Heart right ventricle (tissue), 16 donors: ENCODE data around the gene SLC8A1. TPM values are rescaled to one million over a fixed set of nuclear protein-coding genes. Genes with fewer than 3 reads are reported as not detected.

ENCODE experiments used
- ATAC-seq, 8 donors: fragments of 200-7000 bp; cut with Tn5 transposase; one replicate each; pipeline ENCODE4 v1.9.1; 2020; ENCODE audit warnings: mild to moderate bottlenecking in 8 of 8, moderate library complexity in 8 of 8, moderate number of reproducible peaks in 1 of 8
- DNase-seq, 2 donors: peaks; one replicate each; pipeline ENCODE4 v3.0.0-alpha.2; 2020
- H3K27ac ChIP-seq, 10 donors: fragments of 200-600 bp; sonication (generic) in 2 of 10; one replicate each; pipeline versions ENCODE4 v1.5.0 to v1.8.0; 2020 to 2022; ENCODE audit warnings: mild to moderate bottlenecking in 3 of 10
- H3K27me3 ChIP-seq, 7 donors: fragments of 200-600 bp; one replicate each; pipeline ENCODE4 v1.8.0; 2021 to 2022; ENCODE audit warnings: mild to moderate bottlenecking in 2 of 7
- H3K36me3 ChIP-seq, 9 donors: fragments of 200-600 bp; sonication (generic) in 1 of 9; one replicate each; pipeline versions ENCODE4 v1.5.0 to v1.8.0; 2020 to 2022; ENCODE audit warnings: mild to moderate bottlenecking in 2 of 9
- H3K4me1 ChIP-seq, 9 donors: fragments of 200-600 bp; sonication (generic) in 1 of 9; one replicate each; pipeline versions ENCODE4 v1.5.0 to v1.8.0; 2020 to 2022; ENCODE audit warnings: mild to moderate bottlenecking in 4 of 9
- H3K4me3 ChIP-seq, 10 donors: fragments of 200-600 bp; sonication (generic) in 2 of 10; one replicate each; pipeline versions ENCODE4 v1.5.0 to v1.8.0; 2020 to 2022; ENCODE audit warnings: mild to moderate bottlenecking in 7 of 10, moderate library complexity in 2 of 10
- H3K9me3 ChIP-seq, 11 donors: fragments of 200-600 bp in 10 of 11; sonication (generic) in 2 of 11; one replicate each; pipeline versions ENCODE4 v1.5.0 to v1.8.0; 2013 to 2022; ENCODE audit warnings: mild to moderate bottlenecking in 2 of 11, control low read depth in 1 of 11, moderate library complexity in 1 of 11
- CTCF ChIP-seq, 9 donors: fragments of 200-600 bp; sonication (generic) in 2 of 9; IDR thresholded peaks; one replicate each; pipeline versions ENCODE4 v1.5.0 to v1.8.0; 2021 to 2022; ENCODE audit warnings: antibody characterized with exemption in 9 of 9, mild to moderate bottlenecking in 5 of 9, moderate library complexity in 1 of 9
- WGBS, 2 donors: extraction: QIAGEN DNeasy Blood & Tissue Kit; methylation state at CpG; one replicate each; pipeline ENCODE4 v1.1.7; 2013; ENCODE audit warnings: inconsistent platforms in 1 of 2; 5-methylcytosine and 5-hydroxymethylcytosine counted together
- intact Hi-C, 10 donors: fragments of 100-400 bp; cut with DNase I; formaldehyde crosslinking; loops; one replicate each; pipeline versions ENCODE4 v1.11.1 to v1.14.2; 2022
- polyA plus RNA-seq, 2 donors: library from polyadenylated mRNA; stranded (reverse); fragments of 200-250 nt; gene quantifications; one replicate each; pipeline ENCODE4 v1.2.3, GENCODE V29; 2013
- total RNA-seq, 10 donors: library from RNA; stranded (reverse); fragmentation: NEBNext Ultra II Directional in 3 of 10; extraction: Animal tissue kit (Norgen Biotek cat#: 25700) in 3 of 10; gene quantifications; one replicate each; pipeline versions ENCODE4 v1.2.1 to v1.2.4, GENCODE V29; 2021 to 2023
- donor health status: Arrhythmogenic right ventricular cardiomyopathy.
- donor health status: ischemic (EF 13 %, LVEDD 7.1; RV severe dilation, severe dysfunction).
- donor health status: healthy with polysubstance abuse.
- donor health status: DM: no; HTN: yes; CAD: no.
- donor health status: DM: no; HTN: no; CAD: no.
- donor health status: ischemic (EF 25% LVEDD 6.9; RV normal size, moderate dysfunction).
- donor health status: ischemic (EF 25% LVEDD 5.7; RV mildly dilated, moderate dysfunction).
- donor health status: healthy.
- donor health status: DM: yes; HTN: yes; CAD: no.
- donor health status: Ischemic cardiomyopathy.
- donor health status: ischemic (EF 35%, LVEDD 5.7; RV mildly dilated, moderate dysfunction).
- donor health status: nonischemic (EF 11% LVEDD 7.7; RV severe dilation, severe dysfunction).
- donor health status: DM: yes; HTN: yes; CAD: no.
- donor health status: PGD.
- donor health status: ischemic (EF 29% LVEDD 5.4; RV normal size, mild dysfunction).
- donor health status: nonischemic (EF 23%, LVEDD 6.1; RV moderate dilation, normal function).

Gene SLC8A1
- total and polyA plus RNA-seq, 12 donors, result 11.1 to 1,497 (median 1,067) TPM

GRCh38 chr2:40271094-40271493 is 180.8 kb downstream of the SLC8A1 start:
- Histone ChIP-seq H3K4me3 (no peak overlapping the region), H3K27me3 (no peaks in the 10 kb centered on the region), H3K27ac (peak overlapping the region in 2 of 10 donors; percentile 19 to 48), H3K9me3 (no peaks in the 10 kb centered on the region), H3K36me3 (no peaks in the 10 kb centered on the region), H3K4me1 (peaks cover 3 to 95% (median 36%) of the 10 kb centered on the region in 9 donors)
- no peak for DNase-seq
- WGBS, 2 donors, result 47 to 62% methylated on average over 6 of the region's 6 CpGs
- no peak for TF ChIP-seq CTCF (IDR thresholded peaks at IDR 0.05)
- intact Hi-C loops, result no loop called here
- ATAC-seq, result no peak

- no peak for TF ChIP-seq CTCF (IDR thresholded peaks at IDR 0.05)
These were observed 181.5 kb downstream of the SLC8A1 start for GRCh38 chr2:40270372-40270771.

GRCh38 chr2:40268566-40268965 is 183.3 kb downstream of the SLC8A1 start:
- Histone ChIP-seq H3K27ac (peak overlapping the region in 2 of 10 donors; percentile 3 to 32), H3K9me3 (no peaks in the 10 kb centered on the region), H3K4me3 (no peak overlapping the region), H3K4me1 (peaks cover 0 to 77% (median 25%) of the 10 kb centered on the region in 9 donors), H3K36me3 (peaks cover 0 to 4% (median 0%) of the 10 kb centered on the region in 9 donors), H3K27me3 (no peaks in the 10 kb centered on the region)
- intact Hi-C loops, result no loop called here
- no peak for TF ChIP-seq CTCF (IDR thresholded peaks at IDR 0.05)
- ATAC-seq (peak in 1 of 8 donors; percentile 35), DNase-seq (no peak)
- WGBS, 2 donors, result 55 to 57% methylated on average over 2 of the region's 2 CpGs

More at GRCh38 chr2:40270372-40270771, 181.5 kb downstream of the SLC8A1 start:
- no peaks in the 10 kb centered on the region for H3K27me3 ChIP-seq
- WGBS, 2 donors, result 69 to 73% methylated on average over 2 of the region's 2 CpGs
- peak overlapping the region in 1 of 10 donors; percentile 19 for H3K27ac ChIP-seq
- DNase-seq (no peak), ATAC-seq (no peak)
- intact Hi-C loops, result no loop called here
- peaks cover 3 to 95% (median 36%) of the 10 kb centered on the region in 9 donors for H3K4me1 ChIP-seq
- H3K9me3 ChIP-seq, result no peaks in the 10 kb centered on the region
- no peak overlapping the region for H3K4me3 ChIP-seq
- no peaks in the 10 kb centered on the region for H3K36me3 ChIP-seq

GRCh38 chr2:40266201-40266600 is 185.7 kb downstream of the SLC8A1 start:
- H3K9me3 ChIP-seq, result no peaks in the 10 kb centered on the region
- no peak for DNase-seq
- H3K27me3 ChIP-seq, result no peaks in the 10 kb centered on the region
- intact Hi-C loops, result no loop called here
- WGBS, 2 donors, result 88 to 89% methylated on average over 1 of the region's 1 CpG
- H3K4me3 ChIP-seq, result no peak overlapping the region
- H3K4me1 ChIP-seq, result peaks cover 0 to 53% (median 18%) of the 10 kb centered on the region in 9 donors
- peaks cover 0 to 4% (median 0%) of the 10 kb centered on the region in 9 donors for H3K36me3 ChIP-seq
- peak in 2 of 8 donors; percentile 18 to 29 for ATAC-seq
- H3K27ac ChIP-seq, result no peak overlapping the region
- no peak for TF ChIP-seq CTCF (IDR thresholded peaks at IDR 0.05)
